SKM-1 treated with dmso at 0.1 percent for 144 hours (cell line): ENCODE data around the gene CAPN1.

ENCODE experiments used
- DNase-seq: peaks from one replicate; lab custom pipeline; 2025; ENCODE audit not compliant: unreplicated experiment; lab: John Stamatoyannopoulos, UW

Gene CAPN1

GRCh38 chr11:65258988-65259387, 77.3 kb downstream of the CAPN1 start:
- DNase-seq, result no peak

DNA sequence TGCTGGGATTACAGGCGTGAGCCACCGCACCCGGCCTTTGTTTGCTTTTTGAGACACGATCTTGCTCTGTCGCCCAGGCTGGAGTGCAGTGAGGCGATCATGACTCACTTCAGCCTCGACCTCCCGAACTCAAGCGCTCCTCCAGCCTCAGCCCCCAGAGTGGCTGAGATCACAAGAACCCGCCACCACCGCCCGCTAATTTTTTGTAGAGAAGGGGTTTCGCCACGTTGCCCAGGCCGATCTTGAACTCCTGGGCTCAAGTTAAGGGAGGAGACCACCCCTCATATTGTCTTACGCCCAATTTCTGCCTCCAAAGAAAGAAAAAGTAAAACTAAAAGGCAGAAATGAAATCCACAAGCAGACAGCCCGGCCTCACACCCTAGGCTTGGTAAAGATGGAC, 78.6 kb downstream of the CAPN1 start:
- DNase-seq, result no peak

GRCh38 chr11:65260756-65261590, 79.2 kb downstream of the CAPN1 start:
- no peak for DNase-seq
